ENCODE measurements around the gene C1orf35. TPM values are rescaled to one million over a fixed set of nuclear protein-coding genes. Genes with fewer than 3 reads are reported as not detected.

Gene C1orf35
- total and polyA plus RNA-seq, 2 of the 8 experiments (the other 6 are each of a cell fraction or from before 2014, with no cell fraction given) = 18.6 to 19.9 TPM

DNA sequence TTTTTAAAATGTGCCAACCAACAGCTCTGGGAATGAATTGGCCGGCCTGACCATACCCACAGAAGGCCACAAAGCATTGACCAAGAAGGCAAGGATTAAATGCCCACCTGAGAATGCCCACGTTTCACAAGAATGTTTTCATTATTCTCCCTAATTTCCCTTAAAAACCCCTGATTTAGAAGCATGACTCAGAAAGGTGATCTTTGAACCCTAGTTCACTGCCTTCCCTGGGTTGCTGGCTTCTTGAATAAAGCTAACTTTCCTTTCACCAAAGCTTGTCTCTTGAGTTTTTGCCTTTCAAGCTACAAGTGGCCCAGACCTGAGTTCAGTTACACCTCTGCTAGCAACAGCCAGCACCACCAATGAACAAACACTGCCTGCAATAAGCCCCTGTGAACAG is 20.4 kb upstream of the C1orf35 start:
- H4K91ac ChIP-seq (replicated peaks; ENCODE audit: insufficient read length, low read length) = no peak overlapping the region
- H4K5ac ChIP-seq (ENCODE audit: insufficient read length, low read depth, low read length) = no peak overlapping the region
- H2BK5ac ChIP-seq (ENCODE audit: low read depth, low read length) = no peak overlapping the region
- WGBS, 2 experiments (ENCODE audit: extremely low coverage in 1 of 2, insufficient coverage in 1 of 2, insufficient read length in 1 of 2, insufficient replicate concordance in 2 of 2, low coverage in 1 of 2, low lambda C conversion rate in 2 of 2, missing lambda C conversion rate in 1 of 2) = 57% methylated on average over 2 of the region's 2 CpGs; no CpG with 5 or more reads in 1 of the 2 experiments
- no peak overlapping the region for H3K9ac ChIP-seq (replicated peaks in 1 of 4; ENCODE audit: extremely low read depth in 1 of 4, low read depth in 3 of 4, low read length in 3 of 4)
- H4K20me1 ChIP-seq (replicated peaks in 1 of 2; ENCODE audit: control insufficient read depth in 1 of 2, insufficient read depth in 2 of 2, low read length in 2 of 2) = no peaks in the 10 kb centered on the region
- no peaks in the 10 kb centered on the region for H3K23me2 ChIP-seq (ENCODE audit: low read depth, low read length)
- H2AK5ac ChIP-seq (ENCODE audit: low read depth, low read length) = no peak overlapping the region
- CTCF ChIA-PET (ENCODE audit: partially characterized antibody) = interaction anchor here (1.1 to 1.9 kb wide), 2 partner anchors 50 to 124 kb away, joined by 3 to 4 read pairs; no protein-coding TSS in a partner anchor
- H3K4me2 ChIP-seq (ENCODE audit: insufficient read depth in 1 of 2, low read depth in 2 of 2, low read length in 2 of 2) = no peak overlapping the region
- no peak overlapping the region for H3K18ac ChIP-seq (ENCODE audit: extremely low read depth, low read length)
- no peak for TF ChIP-seq HDAC6 (IDR thresholded peaks at IDR 0.05; ENCODE audit: low read depth, low read length)
- TF ChIP-seq TBP (IDR thresholded peaks at IDR 0.05; ENCODE audit: low read depth, low read length) = no peak
- no peak for TF ChIP-seq POLR2AphosphoS5 (IDR thresholded peaks at IDR 0.05; ENCODE audit: low read depth, low read length)
- TF ChIP-seq, protein P1, sequence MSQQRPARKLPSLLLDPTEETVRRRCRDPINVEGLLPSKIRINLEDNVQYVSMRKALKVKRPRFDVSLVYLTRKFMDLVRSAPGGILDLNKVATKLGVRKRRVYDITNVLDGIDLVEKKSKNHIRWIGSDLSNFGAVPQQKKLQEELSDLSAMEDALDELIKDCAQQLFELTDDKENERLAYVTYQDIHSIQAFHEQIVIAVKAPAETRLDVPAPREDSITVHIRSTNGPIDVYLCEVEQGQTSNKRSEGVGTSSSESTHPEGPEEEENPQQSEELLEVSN (IDR thresholded peaks at IDR 0.05) = no peak
- TF ChIP-seq SRF (IDR thresholded peaks at IDR 0.05; ENCODE audit: low read depth, low read length) = no peak
- TF ChIP-seq MAFK (IDR thresholded peaks at IDR 0.05; ENCODE audit: low read depth, low read length) = no peak
- no peak for TF ChIP-seq SAP30 (IDR thresholded peaks at IDR 0.05; ENCODE audit: insufficient read depth, insufficient replicate concordance, low read length)
- TF ChIP-seq EZH2 (IDR thresholded peaks at IDR 0.05; ENCODE audit: low read depth, low read length, severe bottlenecking) = no peak
- TF ChIP-seq CEBPB (IDR thresholded peaks at IDR 0.05; ENCODE audit: low read depth, low read length) = no peak
- TF ChIP-seq POLR2A (IDR thresholded peaks at IDR 0.05; ENCODE audit: control extremely low read depth in 1 of 2, low read depth in 2 of 2, low read length in 2 of 2) = no peak
- no peak for TF ChIP-seq BACH1 (IDR thresholded peaks at IDR 0.05; ENCODE audit: low read length)
- TF ChIP-seq CREB1 (IDR thresholded peaks at IDR 0.05) = no peak
- H3K56ac ChIP-seq (replicated peaks; ENCODE audit: insufficient read length, low read depth, low read length) = no peak overlapping the region
- H2BK20ac ChIP-seq (ENCODE audit: low read length) = no peak overlapping the region
- no peak overlapping the region for H3K23ac ChIP-seq (ENCODE audit: insufficient read length)
- H2AFZ ChIP-seq (ENCODE audit: low read length) = no peak overlapping the region
- H3K36me3 ChIP-seq (ENCODE audit: control insufficient read depth in 2 of 4, insufficient read depth in 4 of 4, low read length in 3 of 4) = no peaks in the 10 kb centered on the region
- H3K79me1 ChIP-seq (ENCODE audit: low read depth, low read length) = no peaks in the 10 kb centered on the region; the same call in 1 of the 2 replicates
- no peaks in the 10 kb centered on the region; a peak in 3 of 7 replicates for H3K27me3 ChIP-seq (replicated peaks in 1 of 4; ENCODE audit: control insufficient read depth in 3 of 4, extremely low read depth in 1 of 4, insufficient read depth in 3 of 4, low read length in 3 of 4)
- H3K4ac ChIP-seq (replicated peaks; ENCODE audit: insufficient read length, low read depth, low read length) = no peak overlapping the region
- no peak overlapping the region for H4K8ac ChIP-seq (ENCODE audit: extremely low read depth, insufficient read depth, low read length)
- no peaks in the 10 kb centered on the region for H3K4me1 ChIP-seq (replicated peaks in 1 of 4; ENCODE audit: control insufficient read depth in 3 of 4, insufficient read depth in 4 of 4, low read length in 3 of 4)
- no peak overlapping the region for H2BK12ac ChIP-seq (ENCODE audit: low read depth, low read length)
- POLR2A ChIA-PET (ENCODE audit: partially characterized antibody) = no interaction called here
- H3K9me3 ChIP-seq (ENCODE audit: insufficient read depth in 2 of 2, low read depth in 1 of 2, low read length in 1 of 2) = peaks cover 8 to 13% of the 10 kb centered on the region in 2 experiments; a peak in 3 of 4 replicates
- H3K27ac ChIP-seq (ENCODE audit: low read depth, low read length) = no peak overlapping the region
- DNase-seq (ENCODE audit: low read depth in 1 of 2, low spot score in 2 of 2) (no peak), FAIRE-seq (no peak)
- H2BK15ac ChIP-seq (ENCODE audit: low read length) = no peak overlapping the region
- no peak overlapping the region for H3K4me3 ChIP-seq (ENCODE audit: extremely low read depth in 1 of 4, insufficient read depth in 2 of 4, low read depth in 3 of 4, low read length in 4 of 4)
- H2BK120ac ChIP-seq (replicated peaks; ENCODE audit: low read depth, low read length) = no peak overlapping the region
- H3K14ac ChIP-seq (ENCODE audit: insufficient read length) = no peak overlapping the region
- H3K79me2 ChIP-seq (ENCODE audit: control insufficient read depth in 1 of 2, insufficient read depth in 2 of 2, low read length in 2 of 2) = no peaks in the 10 kb centered on the region
